ENCODE results near the gene PLSCR5.

PLSCR5 gene, protein sequence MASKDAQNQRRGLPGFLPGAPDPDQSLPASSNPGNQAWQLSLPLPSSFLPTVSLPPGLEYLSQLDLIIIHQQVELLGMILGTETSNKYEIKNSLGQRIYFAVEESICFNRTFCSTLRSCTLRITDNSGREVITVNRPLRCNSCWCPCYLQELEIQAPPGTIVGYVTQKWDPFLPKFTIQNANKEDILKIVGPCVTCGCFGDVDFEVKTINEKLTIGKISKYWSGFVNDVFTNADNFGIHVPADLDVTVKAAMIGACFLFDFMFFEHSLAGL

DNA sequence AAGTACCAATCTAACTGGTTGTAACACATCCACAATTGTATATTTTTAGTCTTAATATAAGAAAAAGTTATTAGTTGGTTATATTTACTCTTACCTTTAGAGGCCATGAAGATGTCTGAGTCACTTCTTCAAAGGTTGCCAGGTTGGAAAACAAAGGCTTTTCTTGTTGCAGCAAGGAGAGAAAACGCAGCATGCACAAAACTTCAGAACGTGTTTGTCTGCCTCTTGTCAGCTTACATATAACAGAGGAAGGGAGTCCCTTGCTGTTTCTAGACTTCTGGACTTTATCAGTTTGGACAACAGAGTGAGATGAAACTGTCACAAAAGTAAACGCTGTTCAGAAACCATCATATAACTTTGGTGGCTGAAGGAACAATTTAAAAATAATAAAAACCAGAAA lies at the start of gene PLSCR5:
PLSCR5 (minus strand) TSS at position 241 of the 400 bp plus-strand sequence; CDS start at position 107, 134 bp downstream.
- ATAC-seq, result no peak
- no peak within 1 kb of the TSS for H3K27ac Mint-ChIP-seq

GRCh38 chr3:146653978-146654377 lies 48.8 kb upstream of the PLSCR5 start:
- Mint-ChIP-seq H3K36me3 (no peaks in the 10 kb centered on the region), H3K4me1 (no peaks in the 10 kb centered on the region), H3K4me3 (no peak overlapping the region), H3K27ac (no peak overlapping the region), H3K9me3 (peaks cover 2% of the 10 kb centered on the region)
- ATAC-seq, result no peak
- DNase-seq (ENCODE audit: low spot score in 2 of 2), result no peak

More for the DNA sequence above, at the start of gene PLSCR5:
- no peak for DNase-seq (ENCODE audit: low spot score in 2 of 2)
- Mint-ChIP-seq H3K4me1 (no peaks in the 10 kb centered on the region), H3K9me3 (no peaks in the 10 kb centered on the region), H3K4me3 (no peak within 1 kb of the TSS), H3K36me3 (no peaks in the 10 kb centered on the region)

- Mint-ChIP-seq H3K9me3 (no peaks in the 10 kb centered on the region), H3K27ac (no peak overlapping the region), H3K36me3 (no peaks in the 10 kb centered on the region), H3K4me1 (no peaks in the 10 kb centered on the region), H3K4me3 (no peak overlapping the region)
- no peak for DNase-seq (ENCODE audit: low spot score in 2 of 2)
- no peak for ATAC-seq
Observed at GRCh38 chr3:146650691-146651442, 45.7 kb upstream of the PLSCR5 start.

DNA sequence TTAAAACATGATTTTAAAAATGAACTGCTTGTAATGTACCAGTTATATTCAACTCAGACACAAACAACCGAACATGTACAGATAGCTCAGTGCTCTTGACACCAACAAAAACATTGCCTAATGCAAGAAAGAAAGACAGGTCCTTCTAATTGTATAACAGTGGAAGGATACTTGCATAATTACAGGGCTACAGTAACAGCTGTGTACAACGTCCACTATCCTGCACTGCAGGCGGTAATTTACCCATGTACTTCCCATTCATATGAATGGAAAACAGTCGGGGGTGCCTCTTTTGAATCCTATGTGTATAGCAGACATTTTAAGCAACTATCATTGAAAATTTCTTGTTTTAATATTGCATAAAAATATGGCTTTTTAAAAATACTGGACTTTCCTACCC lies 41.1 kb upstream of the PLSCR5 start:
- H3K4me1 Mint-ChIP-seq, result no peaks in the 10 kb centered on the region
- DNase-seq (ENCODE audit: low spot score in 2 of 2) (no peak), ATAC-seq (no peak)
- no peak overlapping the region for H3K27ac Mint-ChIP-seq
- no peaks in the 10 kb centered on the region for H3K36me3 Mint-ChIP-seq
- no peak overlapping the region for H3K4me3 Mint-ChIP-seq
- no peaks in the 10 kb centered on the region for H3K9me3 Mint-ChIP-seq

DNA sequence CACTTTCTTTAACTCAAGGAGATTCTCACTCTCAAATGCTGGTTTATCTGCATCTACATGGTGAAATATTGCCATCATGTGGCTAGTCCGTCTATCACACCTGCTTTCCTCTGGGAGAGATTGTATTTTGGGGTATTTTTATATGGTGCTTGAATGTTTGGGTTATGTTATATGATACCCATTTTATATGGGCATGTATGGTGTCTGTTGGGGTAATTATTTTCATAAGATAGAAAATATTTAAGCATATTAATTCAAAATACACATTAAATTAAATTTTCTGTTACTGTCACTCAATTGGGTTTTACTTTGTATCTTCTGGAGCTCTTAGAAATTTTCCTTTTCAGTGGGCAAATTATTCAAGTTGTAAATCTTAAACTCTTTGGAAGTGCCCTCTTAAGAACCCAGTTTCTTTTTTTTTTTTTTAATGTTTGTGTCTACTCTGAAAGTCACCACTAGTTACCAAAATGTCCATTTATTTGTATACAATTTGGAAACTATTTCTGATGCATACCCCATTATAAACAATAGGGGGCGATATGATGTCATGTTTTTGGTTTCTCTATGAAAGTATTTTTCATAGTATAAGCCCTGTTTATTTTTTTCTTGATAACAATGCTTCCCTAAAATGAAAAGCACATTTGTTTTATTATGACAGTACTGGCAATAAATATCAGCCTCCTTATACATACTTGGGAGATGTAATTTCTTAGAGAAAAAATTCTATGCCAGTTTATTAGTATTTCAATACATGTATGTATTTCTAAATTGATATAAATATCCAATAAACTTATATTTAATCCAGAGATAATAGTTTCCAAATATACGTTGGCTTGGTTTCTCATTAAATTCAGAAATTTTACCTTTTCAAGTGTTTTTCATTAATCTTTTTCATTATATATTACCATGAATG lies 36.1 kb upstream of the PLSCR5 start:
- H3K36me3 Mint-ChIP-seq, result no peaks in the 10 kb centered on the region
- no peak overlapping the region for H3K27ac Mint-ChIP-seq
- no peaks in the 10 kb centered on the region for H3K4me1 Mint-ChIP-seq
- DNase-seq (ENCODE audit: low spot score in 2 of 2) (no peak), ATAC-seq (no peak)
- no peak overlapping the region for H3K4me3 Mint-ChIP-seq
- H3K9me3 Mint-ChIP-seq, result no peaks in the 10 kb centered on the region

DNA sequence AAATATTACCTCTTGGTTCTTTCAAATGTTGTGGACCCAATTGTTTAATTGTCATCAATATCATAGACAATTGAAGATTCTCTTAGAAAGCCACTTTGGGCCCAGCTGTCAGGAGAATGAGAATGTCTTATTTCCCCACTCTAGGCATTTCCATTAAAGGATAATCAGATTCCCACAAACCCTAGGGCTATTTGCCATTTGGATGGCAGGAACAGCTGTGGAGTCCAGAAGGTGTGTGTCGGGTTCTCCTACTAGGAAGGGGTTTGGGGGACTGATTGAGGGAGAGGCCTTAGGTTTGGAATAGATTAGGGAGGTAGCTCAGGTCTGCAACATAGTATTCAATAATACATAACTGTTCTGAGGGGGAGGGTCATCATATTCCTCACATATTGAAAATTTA lies 35.2 kb upstream of the PLSCR5 start:
- H3K9me3 Mint-ChIP-seq, result no peaks in the 10 kb centered on the region
- DNase-seq (ENCODE audit: low spot score in 2 of 2) (no peak), ATAC-seq (no peak)
- no peak overlapping the region for H3K27ac Mint-ChIP-seq
- no peak overlapping the region for H3K4me3 Mint-ChIP-seq
- no peaks in the 10 kb centered on the region for H3K4me1 Mint-ChIP-seq
- no peaks in the 10 kb centered on the region for H3K36me3 Mint-ChIP-seq

GRCh38 chr3:146638718-146639117 lies 33.6 kb upstream of the PLSCR5 start:
- H3K4me1 Mint-ChIP-seq, result no peaks in the 10 kb centered on the region
- no peak for DNase-seq (ENCODE audit: low spot score in 2 of 2)

GRCh38 chr3:146637871-146638270 lies 32.7 kb upstream of the PLSCR5 start:
- no peaks in the 10 kb centered on the region for H3K36me3 Mint-ChIP-seq
- ATAC-seq (no peak), DNase-seq (ENCODE audit: low spot score in 2 of 2) (no peak)
- H3K9me3 Mint-ChIP-seq, result no peaks in the 10 kb centered on the region
- no peak overlapping the region for H3K27ac Mint-ChIP-seq
- no peak overlapping the region for H3K4me3 Mint-ChIP-seq
- H3K4me1 Mint-ChIP-seq, result no peaks in the 10 kb centered on the region

More at GRCh38 chr3:146638718-146639117, 33.6 kb upstream of the PLSCR5 start:
- no peak for ATAC-seq
- Mint-ChIP-seq H3K27ac (no peak overlapping the region), H3K9me3 (no peaks in the 10 kb centered on the region), H3K36me3 (no peaks in the 10 kb centered on the region), H3K4me3 (no peak overlapping the region)

DNA sequence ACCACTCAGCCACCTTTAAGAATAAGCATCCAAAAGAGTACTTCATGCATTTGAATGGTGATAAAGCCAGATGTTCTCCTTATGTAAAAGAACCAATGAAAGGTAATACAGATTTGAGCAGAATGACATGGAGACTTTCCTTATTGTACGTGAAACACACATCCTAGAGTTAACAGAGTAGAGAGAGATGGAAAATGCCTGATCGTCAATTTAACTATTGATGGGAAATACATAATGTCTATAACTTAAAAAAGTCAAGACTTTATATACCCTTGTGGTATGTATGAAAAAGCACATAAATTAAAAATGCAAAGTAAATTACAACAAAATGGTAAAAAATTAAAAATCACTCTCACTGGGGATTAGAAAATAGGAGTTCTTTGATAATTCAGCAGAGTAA lies 31.7 kb upstream of the PLSCR5 start:
- no peaks in the 10 kb centered on the region for H3K9me3 Mint-ChIP-seq
- DNase-seq (ENCODE audit: low spot score in 2 of 2) (no peak), ATAC-seq (no peak)
- H3K4me1 Mint-ChIP-seq, result no peaks in the 10 kb centered on the region
- no peaks in the 10 kb centered on the region for H3K36me3 Mint-ChIP-seq
- H3K27ac Mint-ChIP-seq, result no peak overlapping the region
- H3K4me3 Mint-ChIP-seq, result no peak overlapping the region

DNA sequence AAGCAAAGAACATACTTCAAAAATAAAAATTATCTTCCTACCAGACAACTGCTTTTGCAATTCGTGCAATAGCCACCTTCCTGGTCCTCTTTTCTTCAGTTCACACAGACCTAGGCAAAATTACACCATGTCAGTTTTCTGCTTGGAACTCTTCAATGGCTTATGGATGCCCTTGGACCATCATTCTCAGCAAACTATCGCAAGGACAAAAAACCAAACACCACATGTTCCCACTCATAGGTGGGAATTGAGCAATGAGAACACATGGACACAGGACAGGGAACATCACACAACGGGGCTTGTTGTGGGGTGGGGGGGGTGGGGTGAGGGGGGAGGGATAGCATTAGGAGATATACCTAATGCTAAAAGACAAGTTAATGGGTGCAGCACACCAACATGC lies 29.2 kb upstream of the PLSCR5 start:
- H3K4me1 Mint-ChIP-seq, result no peaks in the 10 kb centered on the region
- H3K36me3 Mint-ChIP-seq, result no peaks in the 10 kb centered on the region
- no peaks in the 10 kb centered on the region for H3K9me3 Mint-ChIP-seq
- DNase-seq (ENCODE audit: low spot score in 2 of 2), result no peak
- ATAC-seq, result no peak
- H3K4me3 Mint-ChIP-seq, result no peak overlapping the region
- H3K27ac Mint-ChIP-seq, result no peak overlapping the region

- no peaks in the 10 kb centered on the region for H3K4me1 Mint-ChIP-seq
- DNase-seq (ENCODE audit: low spot score in 2 of 2) (no peak), ATAC-seq (no peak)
- H3K27ac Mint-ChIP-seq, result no peak overlapping the region
- no peaks in the 10 kb centered on the region for H3K36me3 Mint-ChIP-seq
- no peaks in the 10 kb centered on the region for H3K9me3 Mint-ChIP-seq
- no peak overlapping the region for H3K4me3 Mint-ChIP-seq
Observed at GRCh38 chr3:146628671-146629070, 23.5 kb upstream of the PLSCR5 start.

DNA sequence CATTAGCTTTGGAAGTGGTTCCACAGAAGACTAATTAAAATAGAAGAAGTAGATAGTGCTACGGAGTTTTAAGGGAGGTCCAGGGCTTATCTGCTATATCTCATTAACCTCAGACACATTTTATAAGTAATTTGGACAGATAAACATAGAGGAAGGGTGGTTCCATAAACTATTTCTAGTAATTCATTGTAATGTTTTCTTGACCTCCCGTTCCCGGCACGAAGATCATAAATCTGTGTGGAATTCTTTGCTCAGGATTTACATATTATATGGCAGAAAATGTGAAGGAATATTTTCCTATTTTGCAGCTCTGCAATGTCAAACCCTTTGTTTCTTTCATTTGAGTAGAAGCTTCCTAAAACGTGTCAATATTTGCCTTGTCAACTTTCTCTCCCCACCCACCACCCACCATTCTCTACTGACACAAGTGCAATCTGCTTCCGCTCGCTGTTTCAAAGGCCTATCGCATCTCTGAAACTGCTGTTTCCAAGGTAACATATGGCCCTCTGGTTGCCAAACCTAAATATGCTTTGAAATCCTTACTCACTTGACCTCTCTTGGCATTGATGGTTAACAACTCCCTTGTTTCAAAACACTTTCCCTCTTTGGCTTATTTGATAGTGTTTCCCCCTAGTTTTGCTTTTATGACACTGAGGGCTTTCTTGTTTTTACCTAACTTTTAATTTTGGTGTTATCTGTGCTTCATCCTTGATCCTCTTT lies 21.4 kb upstream of the PLSCR5 start:
- DNase-seq (ENCODE audit: low spot score in 2 of 2), result no peak
- Mint-ChIP-seq H3K4me3 (no peak overlapping the region), H3K27ac (no peak overlapping the region), H3K36me3 (no peaks in the 10 kb centered on the region), H3K9me3 (no peaks in the 10 kb centered on the region), H3K4me1 (no peaks in the 10 kb centered on the region)
- no peak for ATAC-seq

DNA sequence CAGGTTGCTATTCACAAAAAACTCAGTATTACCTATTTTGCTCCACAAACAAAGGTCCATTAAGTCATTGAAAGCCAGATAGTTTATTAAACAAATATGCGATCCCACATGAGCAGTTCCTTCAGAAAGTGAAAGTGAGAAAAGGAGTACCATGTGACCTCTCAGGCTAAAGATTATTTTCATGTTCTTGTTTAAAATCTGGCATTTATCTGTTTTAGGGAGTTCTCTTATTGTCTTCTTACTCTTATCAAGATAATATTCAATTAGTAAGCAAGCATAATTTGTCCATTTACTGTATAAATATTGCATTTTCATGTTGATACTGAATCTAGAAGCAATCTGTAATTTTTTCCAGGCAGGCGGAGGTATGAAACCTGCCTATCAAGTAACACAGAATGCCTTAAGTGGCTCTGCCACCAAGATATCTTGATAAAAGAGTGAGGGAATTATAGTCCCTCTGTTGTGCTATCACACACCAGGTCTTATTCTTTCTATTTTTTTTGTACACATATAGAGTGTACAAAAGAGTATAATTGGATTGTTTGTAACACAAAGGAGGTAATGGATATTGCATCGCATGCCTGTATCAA lies 20.1 kb upstream of the PLSCR5 start:
- DNase-seq (ENCODE audit: low spot score in 2 of 2) (no peak), ATAC-seq (no peak)
- no peak overlapping the region for H3K4me3 Mint-ChIP-seq
- H3K27ac Mint-ChIP-seq, result no peak overlapping the region
- no peaks in the 10 kb centered on the region for H3K9me3 Mint-ChIP-seq
- no peaks in the 10 kb centered on the region for H3K36me3 Mint-ChIP-seq
- no peaks in the 10 kb centered on the region for H3K4me1 Mint-ChIP-seq

- DNase-seq (ENCODE audit: low spot score in 2 of 2) (no peak), ATAC-seq (no peak)
- Mint-ChIP-seq H3K4me1 (no peaks in the 10 kb centered on the region), H3K36me3 (no peaks in the 10 kb centered on the region), H3K4me3 (no peak overlapping the region), H3K9me3 (no peaks in the 10 kb centered on the region), H3K27ac (no peak overlapping the region)
Observed at GRCh38 chr3:146621723-146622122, 16.6 kb upstream of the PLSCR5 start.

DNA sequence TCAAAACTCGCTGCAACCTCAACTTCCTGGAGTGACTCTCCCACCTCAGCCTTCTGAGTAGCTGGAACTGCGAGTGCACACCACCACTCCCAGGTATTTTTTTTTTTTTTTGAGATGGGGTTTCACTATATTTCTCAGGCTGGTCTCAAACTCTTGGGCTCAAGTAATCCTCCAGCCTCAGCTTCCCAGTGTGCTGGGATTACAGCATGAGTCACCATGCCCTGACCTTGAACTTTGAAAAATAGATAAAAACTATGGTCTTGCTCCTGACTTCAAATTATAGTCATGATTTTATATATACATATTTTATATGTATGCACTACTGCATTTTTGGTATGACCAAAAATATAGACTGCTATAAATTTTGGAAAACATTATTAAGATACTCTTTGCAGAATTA lies 6.9 kb upstream of the PLSCR5 start:
- Mint-ChIP-seq H3K27ac (no peak overlapping the region), H3K36me3 (no peaks in the 10 kb centered on the region), H3K4me3 (no peak overlapping the region), H3K9me3 (no peaks in the 10 kb centered on the region), H3K4me1 (no peaks in the 10 kb centered on the region)
- no peak for DNase-seq (ENCODE audit: low spot score in 2 of 2)
- no peak for ATAC-seq
